ENCODE data around the gene COL6A6. TPM values are rescaled to one million over a fixed set of nuclear protein-coding genes. Genes with fewer than 3 reads are reported as not detected.
"Not testable (repeated sequence)": the region's sequence is repeated elsewhere in the genome, so short reads cannot be mapped to it uniquely, and the experiment has no call there.

Gene COL6A6
- total RNA-seq, 1 donor = under 0.01 TPM

DNA sequence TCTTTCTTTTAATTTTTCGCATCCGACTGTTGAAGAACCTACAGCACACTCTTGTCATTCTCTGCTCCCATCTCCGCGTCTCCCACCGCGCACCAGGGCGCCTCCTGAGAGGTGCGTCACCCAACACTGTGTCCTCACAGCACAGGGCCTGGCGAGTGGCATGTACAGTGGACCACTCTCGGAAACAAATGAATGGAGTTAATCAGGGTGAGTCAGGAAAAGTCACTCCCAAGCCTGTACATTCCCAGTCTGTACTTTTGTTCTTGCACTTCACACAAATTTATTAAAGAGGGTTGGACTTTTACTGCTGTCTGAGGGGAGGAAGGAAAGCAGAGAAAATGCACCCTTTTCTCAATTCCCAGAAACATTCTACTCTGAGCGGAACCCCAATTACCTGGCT, 625 bp downstream of the COL6A6 start:
- no peak overlapping the region for H3K4me3 ChIP-seq (ENCODE audit: low read length)
- H3K27me3 ChIP-seq (ENCODE audit: insufficient read depth, low read length) = peaks cover 30% of the 10 kb centered on the region
- H3K4me1 ChIP-seq (ENCODE audit: insufficient read depth, low read length) = no peaks in the 10 kb centered on the region
- no peaks in the 10 kb centered on the region for H3K9me3 ChIP-seq (ENCODE audit: low read depth, low read length)

DNA sequence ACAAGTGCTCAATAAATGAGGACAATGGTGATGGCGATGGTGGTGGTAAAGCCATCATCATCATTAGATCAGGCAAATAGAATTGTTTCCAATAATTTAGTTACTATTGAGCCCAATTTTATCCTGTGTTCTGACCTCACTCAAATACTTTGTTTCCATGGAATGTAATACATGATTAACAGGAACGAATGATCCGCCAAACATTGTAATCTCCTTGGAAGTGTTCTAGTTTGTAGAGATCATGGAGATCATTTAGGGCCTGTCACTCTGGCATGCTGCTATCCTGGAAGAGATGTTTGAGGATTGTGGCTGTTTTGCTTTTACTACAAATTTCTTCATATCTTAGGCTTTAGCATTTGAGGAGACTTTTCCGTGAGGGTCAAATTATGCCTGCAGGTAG, 2.8 kb downstream of the COL6A6 start:
- Histone ChIP-seq H3K4me1 (ENCODE audit: insufficient read depth, low read length) (no peaks in the 10 kb centered on the region), H3K4me3 (ENCODE audit: low read length) (no peak overlapping the region), H3K9me3 (ENCODE audit: low read depth, low read length) (no peaks in the 10 kb centered on the region), H3K27me3 (ENCODE audit: insufficient read depth, low read length) (peaks cover 30% of the 10 kb centered on the region)

DNA sequence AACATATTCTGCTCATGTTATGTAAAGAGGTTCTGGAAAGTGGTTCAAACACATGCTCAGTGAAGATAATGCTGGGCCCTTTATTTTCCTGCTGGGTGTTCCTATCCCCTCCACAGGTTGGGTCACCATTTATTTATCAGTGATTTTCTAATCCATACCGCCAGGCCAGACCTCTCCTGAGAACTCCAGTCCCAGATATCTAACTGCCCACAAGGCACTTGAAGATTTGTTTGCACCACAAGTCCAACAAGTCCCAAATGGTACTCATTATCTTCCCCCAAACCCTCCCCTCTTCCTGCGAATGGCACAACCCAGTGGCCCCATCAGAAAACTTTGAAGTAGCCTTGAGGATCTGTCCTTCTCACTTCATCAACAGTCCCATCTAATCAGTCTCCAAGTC, 5.4 kb downstream of the COL6A6 start:
- Histone ChIP-seq H3K4me1 (ENCODE audit: insufficient read depth, low read length) (no peaks in the 10 kb centered on the region), H3K27me3 (ENCODE audit: insufficient read depth, low read length) (peaks cover 9% of the 10 kb centered on the region), H3K9me3 (ENCODE audit: low read depth, low read length) (no peaks in the 10 kb centered on the region), H3K4me3 (ENCODE audit: low read length) (no peak overlapping the region)

DNA sequence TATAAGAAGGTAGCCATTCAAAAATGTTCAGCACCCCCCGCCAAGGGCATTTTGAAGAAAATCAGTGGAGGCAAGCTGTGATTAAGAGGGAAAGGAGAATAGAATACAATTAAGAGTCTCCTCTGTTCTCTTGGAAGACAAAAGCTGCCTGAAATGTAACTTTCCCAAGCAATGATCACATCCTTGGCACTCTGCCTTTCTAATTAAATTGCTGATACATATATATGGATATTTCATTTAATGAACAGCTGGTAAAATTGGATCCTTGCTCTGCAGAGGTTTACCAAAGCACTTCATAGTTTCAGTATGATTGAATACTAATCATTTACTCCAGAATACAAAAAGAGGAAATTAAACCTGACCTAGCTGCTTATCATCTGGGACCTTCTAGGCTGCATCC, 10.4 kb downstream of the COL6A6 start:
- no peak overlapping the region for H3K4me3 ChIP-seq (ENCODE audit: low read length)
- no peaks in the 10 kb centered on the region for H3K27me3 ChIP-seq (ENCODE audit: insufficient read depth, low read length)
- H3K9me3 ChIP-seq (ENCODE audit: low read depth, low read length) = no peaks in the 10 kb centered on the region
- H3K4me1 ChIP-seq (ENCODE audit: insufficient read depth, low read length) = no peaks in the 10 kb centered on the region

DNA sequence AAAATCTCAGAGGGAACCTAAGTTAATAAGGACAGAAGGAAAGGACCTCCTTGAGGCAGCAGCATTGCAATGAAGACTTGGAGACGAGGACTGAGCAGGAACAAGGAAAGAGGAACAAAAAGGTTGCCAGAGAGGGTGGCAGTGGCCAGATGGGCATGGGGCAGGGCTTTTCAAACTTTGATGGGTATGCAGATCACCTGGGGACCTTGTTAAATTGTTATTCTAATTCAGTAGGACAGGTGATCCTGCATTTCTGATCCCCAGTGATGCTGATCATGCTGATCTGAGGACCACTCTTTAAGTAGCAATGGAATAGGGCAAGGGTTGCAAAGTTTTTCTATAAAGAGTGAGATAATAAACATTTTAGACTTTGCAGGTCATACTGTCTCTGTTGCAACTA, 11.1 kb downstream of the COL6A6 start:
- Histone ChIP-seq H3K4me3 (ENCODE audit: low read length) (no peak overlapping the region), H3K9me3 (ENCODE audit: low read depth, low read length) (no peaks in the 10 kb centered on the region), H3K27me3 (ENCODE audit: insufficient read depth, low read length) (no peaks in the 10 kb centered on the region), H3K4me1 (ENCODE audit: insufficient read depth, low read length) (no peaks in the 10 kb centered on the region)

DNA sequence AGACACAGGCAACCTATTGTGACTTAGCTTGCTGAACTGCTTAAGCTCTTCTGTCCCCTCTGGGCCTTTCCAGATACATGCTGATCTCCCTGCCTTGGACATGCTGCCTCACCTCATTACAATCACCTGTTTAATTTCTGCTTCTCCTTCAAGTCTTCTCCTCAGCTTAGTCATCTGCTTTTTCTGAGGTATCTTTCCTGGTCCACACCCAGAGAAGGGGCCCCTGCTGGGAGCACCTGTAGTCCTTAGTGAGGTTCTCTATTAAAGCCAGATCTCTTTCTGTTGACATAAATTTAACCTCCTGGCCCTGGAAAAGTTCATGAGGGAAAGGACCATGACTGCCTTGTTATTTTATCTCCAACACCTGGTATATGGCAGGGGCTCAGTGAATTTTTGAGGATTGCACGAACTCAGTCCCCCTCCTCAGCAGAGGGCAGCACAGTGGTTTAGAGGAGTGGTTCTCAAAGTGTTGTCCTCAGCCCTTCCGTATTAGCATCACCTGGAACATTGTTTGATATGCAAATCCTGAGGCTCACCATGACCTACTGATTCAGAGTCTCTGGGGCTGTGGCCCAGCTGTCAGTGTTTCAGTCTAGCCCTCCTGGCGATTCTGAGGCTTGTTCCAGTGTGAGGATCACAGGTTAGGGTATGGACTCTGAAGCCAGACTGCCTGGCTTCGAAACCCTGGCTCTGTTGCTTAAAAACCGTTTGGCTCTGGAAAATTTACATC, 12.7 kb downstream of the COL6A6 start:
- Histone ChIP-seq H3K4me3 (ENCODE audit: low read length) (no peak overlapping the region), H3K27me3 (ENCODE audit: insufficient read depth, low read length) (no peaks in the 10 kb centered on the region), H3K9me3 (ENCODE audit: low read depth, low read length) (no peaks in the 10 kb centered on the region), H3K4me1 (ENCODE audit: insufficient read depth, low read length) (no peaks in the 10 kb centered on the region)

DNA sequence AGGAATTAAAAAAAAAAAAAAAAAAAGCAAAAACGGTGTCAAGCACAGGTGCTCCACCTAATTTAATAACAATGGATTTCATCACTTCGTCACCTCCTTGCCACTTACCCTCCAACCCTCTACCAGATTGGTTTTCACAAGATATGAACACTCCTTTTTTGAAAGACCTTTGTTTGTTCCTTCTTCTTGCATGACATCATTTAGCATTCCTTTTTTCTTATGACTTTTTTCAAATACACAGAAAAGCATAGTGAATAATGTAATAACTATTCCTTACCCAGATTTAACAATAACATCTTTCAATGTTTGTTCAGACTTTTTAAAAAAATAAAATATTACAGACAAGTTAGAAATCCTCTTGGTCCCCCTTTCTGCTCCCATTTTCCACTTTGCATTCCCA, 16.3 kb downstream of the COL6A6 start:
- Histone ChIP-seq H3K4me3 (ENCODE audit: low read length) (no peak overlapping the region), H3K9me3 (ENCODE audit: low read depth, low read length) (no peaks in the 10 kb centered on the region)

DNA sequence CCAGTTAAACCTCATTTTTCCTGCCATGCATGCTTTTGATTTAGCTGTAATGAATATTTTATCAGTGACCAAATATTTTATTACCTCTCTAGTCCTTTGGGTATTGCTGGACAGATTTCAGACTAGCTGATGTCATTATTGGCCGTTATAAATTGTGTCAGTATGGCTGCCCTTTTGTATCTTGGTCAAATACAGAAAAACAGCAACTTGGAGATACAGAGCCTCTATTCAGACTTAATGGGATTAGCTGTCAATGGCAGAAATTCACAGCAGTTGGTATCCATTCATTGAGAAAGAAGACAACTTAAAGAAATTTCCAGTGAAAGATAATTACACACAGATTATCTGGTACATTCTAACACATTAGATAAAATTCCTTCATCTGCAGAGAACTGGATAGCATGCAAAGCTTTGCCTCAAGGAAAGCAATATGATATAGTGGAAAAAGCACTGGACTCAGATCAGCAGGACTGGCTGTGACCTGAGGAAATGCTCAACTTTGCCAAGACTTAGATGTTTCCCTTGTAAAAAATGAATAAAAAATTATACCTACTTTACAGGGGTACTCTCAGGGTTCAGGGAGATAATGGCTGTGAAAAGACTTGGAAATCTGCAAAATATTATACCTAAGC, 20.8 kb downstream of the COL6A6 start:
- Histone ChIP-seq H3K4me3 (ENCODE audit: low read length) (no peak overlapping the region), H3K9me3 (ENCODE audit: low read depth, low read length) (no peaks in the 10 kb centered on the region), H3K4me1 (ENCODE audit: insufficient read depth, low read length) (no peaks in the 10 kb centered on the region), H3K27me3 (ENCODE audit: insufficient read depth, low read length) (no peaks in the 10 kb centered on the region)

More for the DNA sequence above, 16.3 kb downstream of the COL6A6 start:
- H3K27me3 ChIP-seq (ENCODE audit: insufficient read depth, low read length) = no peaks in the 10 kb centered on the region
- no peaks in the 10 kb centered on the region for H3K4me1 ChIP-seq (ENCODE audit: insufficient read depth, low read length)

DNA sequence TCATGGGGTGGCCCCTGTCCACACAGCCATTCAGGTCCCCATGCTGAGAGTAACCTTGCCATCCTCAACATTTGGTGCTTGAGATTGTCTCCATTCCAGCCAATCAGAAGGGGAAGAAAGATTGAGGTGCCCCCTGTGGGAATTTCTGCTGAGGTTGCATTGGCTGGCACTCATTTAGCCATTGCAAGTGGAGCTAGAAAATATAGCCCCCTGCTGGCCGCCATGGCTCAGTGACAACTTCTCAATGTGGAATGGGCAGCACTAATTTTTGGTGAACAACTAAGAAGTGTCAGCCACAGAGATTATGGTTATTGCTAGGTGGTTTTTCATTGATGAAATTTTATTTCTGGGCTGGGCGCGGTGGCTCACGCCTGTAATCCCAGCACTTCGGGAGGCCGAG, 22.0 kb downstream of the COL6A6 start:
- Histone ChIP-seq H3K4me1 (ENCODE audit: insufficient read depth, low read length) (no peaks in the 10 kb centered on the region), H3K27me3 (ENCODE audit: insufficient read depth, low read length) (peaks cover 2% of the 10 kb centered on the region), H3K9me3 (ENCODE audit: low read depth, low read length) (no peaks in the 10 kb centered on the region), H3K4me3 (ENCODE audit: low read length) (no peak overlapping the region)

DNA sequence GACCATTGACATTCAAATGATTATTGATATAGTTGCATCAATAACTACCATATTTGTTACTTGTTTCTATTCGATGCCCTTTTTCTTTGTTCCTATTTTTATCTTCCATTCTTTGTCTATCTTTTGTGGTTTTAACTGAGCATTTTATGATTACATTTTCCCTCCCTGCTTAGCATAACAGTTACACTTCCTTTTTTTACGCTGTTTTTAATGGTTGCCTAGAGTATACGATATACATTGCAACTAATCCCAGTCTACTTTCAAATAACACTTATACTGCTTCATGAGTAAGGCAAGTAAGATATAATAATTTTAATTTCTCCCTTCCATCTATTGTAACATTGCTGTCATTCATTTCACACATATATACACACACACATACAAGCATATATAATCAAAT, 26.3 kb downstream of the COL6A6 start:
- H3K4me1 ChIP-seq (ENCODE audit: insufficient read depth, low read length) = no peaks in the 10 kb centered on the region
- H3K27me3 ChIP-seq (ENCODE audit: insufficient read depth, low read length) = peaks cover 2% of the 10 kb centered on the region
- no peak overlapping the region for H3K4me3 ChIP-seq (ENCODE audit: low read length)
- no peaks in the 10 kb centered on the region for H3K9me3 ChIP-seq (ENCODE audit: low read depth, low read length)

DNA sequence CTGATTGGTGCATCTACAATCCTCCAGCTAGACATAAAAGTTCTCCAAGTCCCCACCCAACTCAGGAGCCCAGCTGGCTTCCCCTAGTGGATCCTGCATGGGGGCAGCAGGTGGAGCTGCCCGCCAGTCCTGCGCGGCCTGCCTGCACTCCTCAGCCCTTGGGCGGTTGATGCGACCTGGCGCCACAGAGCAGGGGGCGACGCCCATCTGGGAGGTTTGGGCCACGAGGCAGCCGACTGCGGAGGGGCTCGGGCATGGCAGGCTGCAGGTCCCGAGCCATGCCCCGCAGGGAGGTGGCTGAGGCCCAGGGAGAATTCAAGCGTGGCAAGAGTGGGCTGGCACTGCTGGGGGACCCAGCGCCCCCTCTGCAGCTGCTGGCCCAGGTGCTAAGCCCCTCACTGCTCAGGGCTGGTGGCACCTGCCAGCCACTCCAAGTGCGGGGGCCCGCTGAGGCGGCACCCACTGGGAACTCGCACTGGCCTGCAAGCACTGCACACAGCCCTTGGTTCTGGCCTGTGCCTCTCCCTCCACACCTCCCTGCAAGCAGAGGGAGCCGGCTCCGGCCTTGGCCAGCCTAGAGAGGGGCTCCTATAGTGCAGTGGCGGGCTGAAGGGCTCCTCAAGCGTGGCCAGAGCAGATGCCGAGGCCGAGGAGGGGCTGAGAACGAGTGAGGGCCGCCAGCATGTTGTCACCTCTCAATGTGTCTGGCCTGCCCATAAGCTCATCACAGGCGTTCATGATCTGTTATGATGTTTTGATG, 30.1 kb downstream of the COL6A6 start:
- H3K27me3 ChIP-seq (ENCODE audit: insufficient read depth, low read length) = peaks cover 3% of the 10 kb centered on the region
- H3K4me1 ChIP-seq (ENCODE audit: insufficient read depth, low read length) = no peaks in the 10 kb centered on the region
- H3K4me3 ChIP-seq (ENCODE audit: low read length) = no peak overlapping the region
- H3K9me3 ChIP-seq (ENCODE audit: low read depth, low read length) = peaks cover 2% of the 10 kb centered on the region

DNA sequence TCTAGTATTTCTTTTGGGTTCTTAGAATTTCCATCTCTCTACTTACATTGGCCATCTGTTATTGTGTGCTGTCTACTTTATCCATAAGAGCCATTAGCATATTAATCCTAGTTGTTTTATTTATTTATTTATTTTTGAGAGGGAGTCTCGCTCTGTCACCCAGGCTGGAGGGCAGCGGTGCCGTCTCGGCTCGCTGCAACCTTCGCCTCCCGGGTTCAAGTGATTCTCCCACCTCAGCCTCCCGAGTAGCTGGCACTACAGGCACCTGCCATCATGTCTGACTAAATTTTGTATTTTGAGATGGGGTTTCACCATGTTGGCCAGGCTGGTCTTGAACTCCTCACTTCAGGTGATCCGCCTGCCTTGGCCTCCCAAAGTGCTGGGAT, 30.7 kb downstream of the COL6A6 start:
- H3K4me3 ChIP-seq (ENCODE audit: low read length); H3K27me3 ChIP-seq (ENCODE audit: insufficient read depth, low read length); H3K9me3 ChIP-seq (ENCODE audit: low read depth, low read length); H3K4me1 ChIP-seq (ENCODE audit: insufficient read depth, low read length): not testable (repeated sequence)

DNA sequence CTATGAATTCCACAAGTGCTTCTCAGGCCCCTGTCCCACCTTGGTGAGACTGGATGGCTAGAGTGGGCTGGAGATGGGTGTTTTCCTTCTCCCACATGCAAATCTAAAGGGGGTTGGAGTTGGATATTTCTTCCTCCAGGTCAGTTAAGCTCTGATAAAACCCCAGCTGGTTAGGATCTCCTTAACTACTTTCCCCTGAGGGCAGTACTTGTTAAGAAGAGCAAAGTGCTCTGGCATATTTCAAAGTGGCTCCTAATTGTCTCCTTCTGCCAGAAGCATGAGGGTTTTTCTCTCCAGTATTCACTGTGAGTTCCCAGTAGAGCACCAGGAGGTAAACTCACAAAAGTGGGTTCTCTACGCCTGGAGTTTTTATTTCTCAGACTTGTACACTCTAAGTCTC, 31.4 kb downstream of the COL6A6 start:
- H3K27me3 ChIP-seq (ENCODE audit: insufficient read depth, low read length) = peaks cover 3% of the 10 kb centered on the region

DNA sequence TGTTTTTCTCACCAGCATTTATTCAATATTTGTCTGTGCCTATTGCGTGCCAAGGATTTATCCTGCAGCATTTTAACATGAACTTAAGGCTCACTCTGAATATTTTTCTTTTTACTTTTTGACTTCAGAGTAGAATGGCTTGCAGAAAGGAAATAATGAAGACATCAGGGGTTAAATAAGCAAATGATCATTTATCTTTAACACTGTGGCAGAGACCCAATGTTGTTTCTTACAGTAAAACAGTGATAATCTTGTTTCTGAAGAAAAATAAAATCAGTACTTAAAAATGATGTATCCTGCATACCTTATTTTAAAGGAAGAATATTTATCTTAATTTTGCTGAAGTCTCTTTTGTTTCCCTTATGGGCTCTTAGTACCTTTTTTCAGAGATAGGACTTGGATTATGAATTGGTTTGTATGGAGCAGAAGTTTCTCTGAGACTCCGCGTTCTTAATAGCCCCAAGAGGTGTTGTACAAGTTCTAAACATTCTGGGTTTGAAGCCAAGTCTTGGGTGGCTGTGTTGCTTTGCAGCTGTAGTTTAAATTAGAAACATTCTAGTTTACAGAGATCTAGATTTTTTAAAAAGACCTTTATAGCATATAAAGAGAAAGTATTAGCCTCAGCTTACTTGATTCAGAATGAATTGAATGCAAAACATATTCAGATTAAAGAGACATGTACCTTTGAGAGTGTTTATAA, 40.5 kb downstream of the COL6A6 start:
- no peak overlapping the region for H3K4me3 ChIP-seq (ENCODE audit: low read length)
- H3K27me3 ChIP-seq (ENCODE audit: insufficient read depth, low read length) = peaks cover 4% of the 10 kb centered on the region
- peaks cover 1% of the 10 kb centered on the region for H3K9me3 ChIP-seq (ENCODE audit: low read depth, low read length)

More for the DNA sequence above, 31.4 kb downstream of the COL6A6 start:
- H3K4me1 ChIP-seq (ENCODE audit: insufficient read depth, low read length) = no peaks in the 10 kb centered on the region
- H3K9me3 ChIP-seq (ENCODE audit: low read depth, low read length) = peaks cover 7% of the 10 kb centered on the region
- H3K4me3 ChIP-seq (ENCODE audit: low read length) = no peak overlapping the region

DNA sequence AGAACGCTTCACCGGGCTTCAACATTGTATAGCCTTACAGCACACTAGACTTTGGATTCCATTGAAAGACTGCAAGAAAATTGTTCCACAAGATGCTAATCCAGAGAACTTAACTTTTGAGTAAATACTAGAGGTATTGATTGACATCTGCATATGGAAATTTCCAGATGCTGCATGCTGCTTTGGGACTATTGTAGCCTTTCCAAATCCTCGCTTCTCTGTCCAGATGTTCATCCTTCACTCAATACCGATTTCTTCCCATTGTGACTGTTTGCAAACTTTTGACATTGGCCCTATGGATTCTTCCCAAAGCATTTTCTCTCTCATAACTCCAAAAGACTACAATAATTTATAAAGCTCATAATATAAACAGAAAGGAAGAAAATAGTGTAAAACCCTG, 41.4 kb downstream of the COL6A6 start:
- no peak overlapping the region for H3K4me3 ChIP-seq (ENCODE audit: low read length)
- H3K27me3 ChIP-seq (ENCODE audit: insufficient read depth, low read length) = peaks cover 4% of the 10 kb centered on the region
- H3K9me3 ChIP-seq (ENCODE audit: low read depth, low read length) = no peaks in the 10 kb centered on the region
- no peaks in the 10 kb centered on the region for H3K4me1 ChIP-seq (ENCODE audit: insufficient read depth, low read length)

More for the DNA sequence above, 40.5 kb downstream of the COL6A6 start:
- no peaks in the 10 kb centered on the region for H3K4me1 ChIP-seq (ENCODE audit: insufficient read depth, low read length)
